K562 (cell line): Measurements from ENCODE around the gene CCR7. TPM values are rescaled to one million over a fixed set of nuclear protein-coding genes. Genes with fewer than 3 reads are reported as not detected.
"Not testable (repeated sequence)": the region's sequence is repeated elsewhere in the genome, so short reads cannot be mapped to it uniquely, and the experiment has no call there.

Source experiments
- ATAC-seq: fragments of 200-7000 bp; cut with Tn5 transposase; 3 replicates; pipeline ENCODE4 v1.9.1; 2020; ENCODE audit warnings: moderate library complexity
- BruUV-seq: library from RNA; stranded (reverse); fragments of 400-500 nt; replicated peaks from 2 replicates; lab custom pipeline; 2021; lab: Mats Ljungman, UMichigan
- CTCF ChIA-PET: fragments of 300-600 bp; formaldehyde crosslinking; extraction: SDS; loops from one replicate; lab custom pipeline; 2021; ENCODE audit warnings: low intra/inter-chr PET ratio; lab: Yijun Ruan, JAX
- POLR2A ChIA-PET: fragments of 300-600, 350-650 bp; sonication (Branson Sonifier 250); formaldehyde crosslinking; extraction: SDS; loops from one replicate; lab custom pipeline; 2021; ENCODE audit warnings: antibody characterized with exemption, inconsistent platforms; lab: Yijun Ruan, JAX
- DNase-seq, 4 experiments: peaks; one replicate each; pipeline versions ENCODE4 v3.0.0 to v3.0.0-alpha.2; 2011 to 2018; ENCODE audit warnings: low spot score in 3 of 4, mixed read lengths in 3 of 4; ENCODE audit errors: extremely low read depth in 1 of 4
- FAIRE-seq: peaks from 2 replicates; lab custom pipeline; 2011; peaks lifted over from hg19 to GRCh38; lab: Jason Lieb, UNC
- H2AFZ ChIP-seq: 2 replicates; pipeline ENCODE4 v1.6.0; 2011; ENCODE audit warnings: low read depth, low read length, control low read depth, inconsistent platforms
- H3K27ac ChIP-seq: fragments of 200-600 bp; 3 replicates; pipeline ENCODE4 v1.8.0; 2011; ENCODE audit warnings: low read depth, mild to moderate bottlenecking, control low read depth, inconsistent platforms, low read length, moderate library complexity, mixed read lengths; ENCODE audit errors: extremely low read depth
- H3K27me3 ChIP-seq, 2 experiments: fragments of 300-600 bp in 1 of 2; 2 replicates in 1 of 2; 3 replicates in 1 of 2; pipeline versions ENCODE4 v1.6.0 to v1.8.0; 2011; ENCODE audit warnings: inconsistent platforms in 2 of 2, low read length in 2 of 2, mild to moderate bottlenecking in 1 of 2, mixed read lengths in 1 of 2, moderate library complexity in 1 of 2; ENCODE audit not compliant: control insufficient read depth in 2 of 2, insufficient read depth in 2 of 2
- H3K36me3 ChIP-seq: fragments of 300-600 bp; 3 replicates; pipeline ENCODE4 v1.8.0; 2011; ENCODE audit warnings: mild to moderate bottlenecking, low read length, inconsistent platforms; ENCODE audit not compliant: control insufficient read depth, insufficient read depth
- H3K4me1 ChIP-seq, 2 experiments: fragments of 200-600 bp in 1 of 2; replicated peaks in 1 of 2; 2 replicates in 1 of 2; 3 replicates in 1 of 2; pipeline versions ENCODE4 v1.5.1 to v1.8.0; 2011; ENCODE audit warnings: inconsistent platforms in 2 of 2, low read length in 2 of 2, mild to moderate bottlenecking in 1 of 2, mixed read lengths in 1 of 2, moderate library complexity in 1 of 2; ENCODE audit not compliant: control insufficient read depth in 2 of 2, insufficient read depth in 2 of 2
- H3K4me2 ChIP-seq: 2 replicates; pipeline ENCODE4 v1.6.1; 2011; ENCODE audit warnings: low read length, control low read depth, inconsistent platforms, mixed read lengths; ENCODE audit not compliant: insufficient read depth
- H3K4me3 ChIP-seq: fragments of 200-600 bp; sonication (generic), shearing (Covaris generic); 2 replicates; pipeline ENCODE4 v1.5.1; 2016; ENCODE audit warnings: control low read depth, inconsistent platforms
- H3K79me2 ChIP-seq: fragments of 200-600 bp; 3 replicates; pipeline ENCODE4 v1.8.0; 2011; ENCODE audit warnings: low read length, inconsistent platforms; ENCODE audit not compliant: control insufficient read depth, insufficient read depth
- H3K9ac ChIP-seq, 2 experiments: 2 replicates each; pipeline versions ENCODE4 v1.6.0 to v1.6.1; 2011; ENCODE audit warnings: low read depth in 2 of 2, low read length in 2 of 2, control low read depth in 1 of 2, inconsistent platforms in 1 of 2, mild to moderate bottlenecking in 1 of 2, mixed read lengths in 1 of 2; ENCODE audit not compliant: insufficient read depth in 1 of 2
- H3K9me1 ChIP-seq: one replicate; pipeline ENCODE4 v1.6.0; 2011; ENCODE audit warnings: inconsistent platforms, mild to moderate bottlenecking, low read length, moderate library complexity; ENCODE audit not compliant: control insufficient read depth, insufficient read depth
- H3K9me3 ChIP-seq: replicated peaks from 2 replicates; pipeline ENCODE4 v1.5.1; 2011; ENCODE audit warnings: low read depth, low read length, inconsistent platforms; ENCODE audit not compliant: control insufficient read depth, insufficient read depth
- H4K20me1 ChIP-seq: replicated peaks from 2 replicates; pipeline ENCODE4 v1.6.1; 2011; ENCODE audit warnings: low read length, inconsistent platforms, mixed read lengths; ENCODE audit not compliant: control insufficient read depth, insufficient read depth
- E2F3 ChIP-seq: fragments of 250-450 bp; sonication (Bioruptor Pico); IDR thresholded peaks from 2 replicates; pipeline ENCODE4 v1.4.0; 2020; ENCODE audit warnings: mild to moderate bottlenecking
- HDGF ChIP-seq: fragments of 450-650 bp; IDR thresholded peaks from 2 replicates; pipeline ENCODE4 v1.6.1; 2016
- NFATC3 ChIP-seq: fragments of 450-650 bp; IDR thresholded peaks from 2 replicates; pipeline ENCODE4 v1.6.1; 2017; ENCODE audit warnings: mild to moderate bottlenecking
- NFE2 ChIP-seq: IDR thresholded peaks from 2 replicates; pipeline ENCODE4 v1.6.1; 2014; ENCODE audit warnings: antibody characterized with exemption, low read depth
- POLR3A ChIP-seq: IDR thresholded peaks from 2 replicates; pipeline ENCODE4 v1.6.1; 2011; ENCODE audit warnings: borderline replicate concordance, mild to moderate bottlenecking, moderate library complexity; ENCODE audit not compliant: insufficient read length, insufficient read depth; ENCODE audit errors: extremely low read depth
- SMAD1 ChIP-seq: fragments of 150-350 bp; IDR thresholded peaks from 2 replicates; pipeline ENCODE4 v1.6.1; 2014; ENCODE audit warnings: low read length, low read depth; ENCODE audit not compliant: partially characterized antibody
- TRIM24 ChIP-seq, 2 experiments: fragments of 450-650 bp; IDR thresholded peaks; 2 replicates each; pipeline ENCODE4 v1.6.1; 2016
- TRIM25 ChIP-seq: fragments of 450-650 bp; IDR thresholded peaks from 2 replicates; pipeline ENCODE4 v1.7.0; 2016; ENCODE audit warnings: borderline replicate concordance
- ZNF134 ChIP-seq: fragments of 250-450 bp; sonication (Bioruptor Pico); conservative IDR thresholded peaks from 2 replicates; pipeline ENCODE4 v1.4.0; 2020
- ZNF324 ChIP-seq: fragments of 250-450 bp; sonication (Bioruptor Pico); IDR thresholded peaks from 2 replicates; pipeline ENCODE4 v1.4.0; 2020; ENCODE audit warnings: mild to moderate bottlenecking
- ZNF551 ChIP-seq: fragments of 250-450 bp; sonication (Bioruptor Pico); IDR thresholded peaks from 2 replicates; pipeline ENCODE4 v1.5.0; 2021; ENCODE audit warnings: mild to moderate bottlenecking, moderate library complexity
- WGBS: fragments of 100-300 bp; shearing (Covaris generic); methylation state at CpG from one replicate; pipeline ENCODE4 v1.1.6; 2016; ENCODE audit warnings: low coverage, mixed read lengths; ENCODE audit not compliant: insufficient coverage; ENCODE audit errors: missing lambda C conversion rate; 5-methylcytosine and 5-hydroxymethylcytosine counted together
- in situ Hi-C: fragments of 300-500 bp; cut with MboI; formaldehyde crosslinking; loops from 4 replicates; pipeline ENCODE4 v1.15.0; 2018; ENCODE audit warnings: inconsistent platforms, mixed read lengths
- intact Hi-C: fragments of 100-400 bp; cut with micrococcal nuclease; formaldehyde crosslinking; loops from 2 replicates; pipeline ENCODE4 v1.14.2; 2022
- polyA plus RNA-seq, 8 experiments: library from polyadenylated mRNA; depleted of rRNA in 4 of 8; stranded (reverse) in 5 of 8; unstranded in 3 of 8; fragments of >200 nt; fragmentation: Nextera tagmentation in 2 of 8; fragmentation: Illumina TruSeq in 1 of 8; extraction: Ambion mirVana in 2 of 8; extraction: Trizol in 1 of 8; gene quantifications; 2 replicates each; pipeline versions ENCODE4 v1.2.1 to v1.2.3, GENCODE V29; 2011 to 2014; ENCODE audit warnings: inconsistent platforms in 1 of 8, missing spikeins in 1 of 8
- total RNA-seq, 7 experiments: library from RNA; depleted of rRNA in 6 of 7; stranded (reverse); fragments of >200 nt in 6 of 7; fragmentation: Illumina TruSeq in 2 of 7; extraction: Trizol in 2 of 7; gene quantifications; 2 replicates each; pipeline versions ENCODE4 v1.2.1 to v1.2.3, GENCODE V29; 2011 to 2021; ENCODE audit warnings: low replicate concordance in 1 of 7
- TF ChIP-seq, protein P1 (sequence below): fragments of 250-450 bp; sonication (Bioruptor Pico); IDR thresholded peaks from 2 replicates; pipeline ENCODE4 v1.5.1; 2021; ENCODE audit warnings: mild to moderate bottlenecking
- TF ChIP-seq, protein P2 (sequence below): sonication (generic); formaldehyde crosslinking; IDR thresholded peaks from 2 replicates; pipeline ENCODE4 v1.8.0; 2022; ENCODE audit warnings: mild to moderate bottlenecking, missing genetic modification reagents

Gene CCR7
- total and polyA plus RNA-seq, 9 of the 15 experiments (the other 6 are each of a cell fraction or from before 2014, with no cell fraction given), result 0.14 to 1.4 (median 0.56) TPM

DNA sequence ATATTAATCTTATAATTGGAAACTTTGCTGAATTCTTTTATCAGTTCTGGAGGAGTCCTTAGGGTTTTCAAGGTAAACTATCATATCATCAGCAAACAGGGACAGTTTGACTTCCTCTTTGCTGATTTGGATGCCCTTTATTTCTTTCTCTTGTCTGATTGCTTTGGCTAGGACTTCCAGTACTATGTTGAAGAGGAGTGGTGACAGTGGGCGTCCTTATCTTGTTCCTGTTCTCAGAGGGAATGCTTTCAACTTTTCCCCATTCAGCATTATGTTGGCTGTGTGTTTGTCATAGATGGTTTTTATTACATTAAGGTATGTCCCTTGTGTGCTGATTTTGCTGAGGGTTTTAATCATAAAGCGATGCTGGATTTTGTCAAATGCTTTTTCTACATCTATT is 19.7 kb upstream of the CCR7 start:
- DNase-seq, H3K36me3 ChIP-seq, ATAC-seq, H4K20me1 ChIP-seq, H3K9me3 ChIP-seq, POLR2A ChIA-PET, BruUV-seq, H3K4me1 ChIP-seq, H3K79me2 ChIP-seq, H3K27ac ChIP-seq, H3K4me3 ChIP-seq, H3K9me1 ChIP-seq, intact Hi-C loops, CTCF ChIA-PET, H3K4me2 ChIP-seq, FAIRE-seq, in situ Hi-C loops, H3K27me3 ChIP-seq, H2AFZ ChIP-seq, H3K9ac ChIP-seq: not testable (repeated sequence)
- TF ChIP-seq TRIM24 (IDR thresholded peaks at IDR 0.05) (peak in 1 of 2 experiments; percentile 53; a peak in 1 of 4 replicates), ZNF324 (CRISPR knock-in tag) (0 out of 2 replicates have a peak, but pooled peaks have one; percentile 6)
- WGBS, result 0% methylated on average over 2 of the region's 2 CpGs

DNA sequence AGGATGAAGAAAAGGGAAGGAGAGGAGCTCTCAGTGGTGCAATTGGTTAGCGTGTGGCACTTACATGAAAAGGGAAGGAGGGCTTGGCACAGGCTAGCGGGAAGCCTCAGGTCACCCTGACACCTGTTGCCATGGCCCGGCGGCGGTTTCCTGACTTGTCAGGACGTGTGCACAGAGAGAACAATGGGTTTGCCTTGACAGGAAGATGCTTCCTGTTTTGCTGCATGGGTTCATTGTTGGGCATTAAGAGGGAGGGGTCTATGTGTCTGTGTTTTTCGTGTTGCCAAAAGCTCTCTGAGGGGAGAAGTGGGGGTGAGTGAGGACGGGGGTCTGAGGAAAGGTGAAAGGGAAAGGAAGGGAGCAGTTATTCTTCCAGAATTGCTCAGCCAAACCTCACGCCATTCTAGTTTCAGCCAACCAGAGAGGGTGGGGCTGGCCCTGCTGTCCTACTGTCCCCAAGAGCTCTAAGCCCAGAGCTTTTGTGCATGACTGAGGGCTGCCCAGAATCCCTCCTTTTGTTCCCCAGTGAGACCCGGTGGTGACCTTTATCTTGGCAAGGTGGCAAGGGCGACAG is 17.1 kb upstream of the CCR7 start:
- in situ Hi-C loops (no loop called here), intact Hi-C loops (no loop called here)
- no peaks in the 10 kb centered on the region for H4K20me1 ChIP-seq
- ATAC-seq, result no peak
- peak overlapping the region; percentile 63; the same call in 1 of the 2 replicates for H2AFZ ChIP-seq
- H3K27me3 ChIP-seq, result peaks cover 0 to 7% of the 10 kb centered on the region in 2 experiments; a peak in 1 of 5 replicates
- no peak overlapping the region for H3K27ac ChIP-seq
- ChIA-PET CTCF (no interaction called here), POLR2A (interaction anchor here (0.9 kb wide), 1 partner anchor 10 kb away, joined by 3 read pairs; no protein-coding TSS in a partner anchor)
- no peak overlapping the region for H3K9ac ChIP-seq
- FAIRE-seq, result no peak
- no peak overlapping the region for H3K4me2 ChIP-seq
- DNase-seq, result no peak
- BruUV-seq, result no TSS peak
- no peaks in the 10 kb centered on the region; the same call in 1 of the 2 replicates for H3K9me3 ChIP-seq
- H3K4me3 ChIP-seq, result no peak overlapping the region
- no peaks in the 10 kb centered on the region for H3K4me1 ChIP-seq
- H3K9me1 ChIP-seq, result no peaks in the 10 kb centered on the region
- H3K79me2 ChIP-seq, result no peaks in the 10 kb centered on the region
- 2% methylated on average over 11 of the region's 11 CpGs for WGBS
- no peaks in the 10 kb centered on the region for H3K36me3 ChIP-seq
- TF ChIP-seq ZNF134 (CRISPR knock-in tag), result no peak
- no peak for TF ChIP-seq ZNF551 (CRISPR knock-in tag)
- no peak for TF ChIP-seq NFATC3
- TF ChIP-seq SMAD1, result no peak
- TF ChIP-seq TRIM25, result no peak
- TF ChIP-seq, protein P1, sequence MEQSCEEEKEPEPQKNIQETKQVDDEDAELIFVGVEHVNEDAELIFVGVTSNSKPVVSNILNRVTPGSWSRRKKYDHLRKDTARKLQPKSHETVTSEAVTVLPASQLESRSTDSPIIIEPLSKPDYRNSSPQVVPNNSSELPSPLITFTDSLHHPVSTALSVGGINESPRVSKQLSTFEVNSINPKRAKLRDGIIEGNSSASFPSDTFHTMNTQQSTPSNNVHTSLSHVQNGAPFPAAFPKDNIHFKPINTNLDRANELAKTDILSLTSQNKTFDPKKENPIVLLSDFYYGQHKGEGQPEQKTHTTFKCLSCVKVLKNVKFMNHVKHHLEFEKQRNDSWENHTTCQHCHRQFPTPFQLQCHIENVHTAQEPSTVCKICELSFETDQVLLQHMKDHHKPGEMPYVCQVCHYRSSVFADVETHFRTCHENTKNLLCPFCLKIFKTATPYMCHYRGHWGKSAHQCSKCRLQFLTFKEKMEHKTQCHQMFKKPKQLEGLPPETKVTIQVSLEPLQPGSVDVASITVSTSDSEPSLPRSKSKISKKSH (CRISPR knock-in tag), result no peak
- no peak for TF ChIP-seq POLR3A
- TF ChIP-seq NFE2, result no peak
- no peak for TF ChIP-seq HDGF
- TF ChIP-seq, protein P2, sequence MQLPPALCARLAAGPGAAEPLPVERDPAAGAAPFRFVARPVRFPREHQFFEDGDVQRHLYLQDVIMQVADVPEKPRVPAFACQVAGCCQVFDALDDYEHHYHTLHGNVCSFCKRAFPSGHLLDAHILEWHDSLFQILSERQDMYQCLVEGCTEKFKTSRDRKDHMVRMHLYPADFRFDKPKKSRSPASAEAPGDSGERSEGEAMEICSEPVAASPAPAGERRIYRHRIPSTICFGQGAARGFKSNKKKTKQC (CRISPR knock-in tag), result no peak
- TF ChIP-seq E2F3, result no peak
